T-helper 2 cell treated with Interferon-gamma antibody and Interleukin-4, amounts not matched to agents 5 μg/mL and 100 μg/mL, for 36 hours (primary cell): ENCODE results near the gene CEP131.
A peak's percentile ranks its signal among the peaks of the same experiment; 100 is the strongest.

Experiments used
- DNase-seq: peaks from one replicate; pipeline ENCODE4 v3.0.0; 2021; ENCODE audit warnings: low spot score
- H3K27ac Mint-ChIP-seq: one replicate; pipeline ENCODE4 v1.8.0; 2021; ENCODE audit warnings: mild to moderate bottlenecking, mixed read lengths
- H3K27me3 Mint-ChIP-seq: one replicate; pipeline ENCODE4 v1.8.0; 2021; ENCODE audit warnings: low read depth, mixed read lengths
- H3K36me3 Mint-ChIP-seq: one replicate; pipeline ENCODE4 v1.8.0; 2021; ENCODE audit warnings: low read depth, mixed read lengths
- H3K4me1 Mint-ChIP-seq: one replicate; pipeline ENCODE4 v1.8.0; 2021; ENCODE audit warnings: low read depth, mixed read lengths
- H3K4me3 Mint-ChIP-seq: one replicate; pipeline ENCODE4 v1.8.0; 2022; ENCODE audit warnings: mild to moderate bottlenecking, moderate library complexity, mixed read lengths
- H3K9me3 Mint-ChIP-seq: one replicate; pipeline ENCODE4 v1.8.0; 2021; ENCODE audit warnings: mixed read lengths

Gene CEP131

DNA sequence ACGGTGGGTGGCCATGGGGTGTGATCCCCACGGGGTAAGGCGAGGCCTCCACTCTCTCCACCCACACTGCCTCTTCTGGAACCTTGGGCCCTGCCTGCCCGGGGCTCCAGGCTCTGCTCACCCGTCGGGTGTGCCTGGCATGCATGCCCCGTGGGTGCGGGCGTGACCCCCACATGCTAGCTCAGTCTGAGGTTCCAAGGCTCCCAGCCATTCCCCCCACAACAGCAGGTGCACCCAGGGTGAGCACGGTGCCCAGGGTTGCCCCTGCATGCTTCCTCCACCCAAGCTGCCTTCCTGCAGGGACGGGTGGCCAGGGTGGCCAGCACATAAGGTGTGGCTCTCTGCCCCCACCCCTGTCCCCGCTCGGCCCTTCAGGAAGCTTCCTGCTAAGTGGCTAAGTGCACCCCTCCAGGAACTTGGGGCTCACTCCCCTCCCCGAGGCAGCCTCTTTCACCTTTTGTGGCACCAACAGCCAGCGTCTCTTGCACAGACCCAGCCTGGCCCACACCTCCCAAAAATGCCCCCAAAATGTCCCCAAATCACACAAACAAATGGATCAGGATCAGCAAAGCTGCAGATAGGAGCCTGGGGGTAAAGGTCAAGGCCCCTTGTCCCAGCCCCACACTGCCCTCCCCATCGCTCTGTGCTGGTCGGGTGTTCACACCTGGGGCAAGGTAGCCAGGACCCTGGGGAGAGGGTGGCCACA is 78.9 kb downstream of the CEP131 start:
- DNase-seq: no peak
- no peaks in the 10 kb centered on the region for H3K36me3 Mint-ChIP-seq
- H3K4me1 Mint-ChIP-seq: no peaks in the 10 kb centered on the region
- peaks cover 2% of the 10 kb centered on the region for H3K9me3 Mint-ChIP-seq
- no peak overlapping the region for H3K4me3 Mint-ChIP-seq
- no peaks in the 10 kb centered on the region for H3K27me3 Mint-ChIP-seq
- no peak overlapping the region for H3K27ac Mint-ChIP-seq

DNA sequence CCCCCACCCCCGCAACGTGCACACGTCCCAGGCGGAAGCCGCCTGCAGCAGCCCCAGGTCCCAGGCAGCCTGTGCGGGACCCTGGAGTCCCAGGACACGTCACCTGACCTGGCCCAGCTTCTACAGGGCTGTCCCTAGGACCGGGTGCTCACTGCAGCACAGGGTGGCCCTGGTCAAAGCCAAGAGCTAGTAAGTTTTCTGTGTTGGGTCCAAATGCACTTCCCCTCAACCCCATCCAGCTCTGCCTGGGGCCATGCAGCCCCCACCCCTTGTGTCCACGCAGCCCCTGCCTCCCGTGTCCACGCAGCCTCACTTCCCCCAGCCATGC is 79.6 kb downstream of the CEP131 start:
- DNase-seq: no peak
- H3K9me3 Mint-ChIP-seq: peaks cover 9% of the 10 kb centered on the region
- no peak overlapping the region for H3K4me3 Mint-ChIP-seq
- no peaks in the 10 kb centered on the region for H3K27me3 Mint-ChIP-seq
- H3K36me3 Mint-ChIP-seq: no peaks in the 10 kb centered on the region
- no peaks in the 10 kb centered on the region for H3K4me1 Mint-ChIP-seq
- no peak overlapping the region for H3K27ac Mint-ChIP-seq

DNA sequence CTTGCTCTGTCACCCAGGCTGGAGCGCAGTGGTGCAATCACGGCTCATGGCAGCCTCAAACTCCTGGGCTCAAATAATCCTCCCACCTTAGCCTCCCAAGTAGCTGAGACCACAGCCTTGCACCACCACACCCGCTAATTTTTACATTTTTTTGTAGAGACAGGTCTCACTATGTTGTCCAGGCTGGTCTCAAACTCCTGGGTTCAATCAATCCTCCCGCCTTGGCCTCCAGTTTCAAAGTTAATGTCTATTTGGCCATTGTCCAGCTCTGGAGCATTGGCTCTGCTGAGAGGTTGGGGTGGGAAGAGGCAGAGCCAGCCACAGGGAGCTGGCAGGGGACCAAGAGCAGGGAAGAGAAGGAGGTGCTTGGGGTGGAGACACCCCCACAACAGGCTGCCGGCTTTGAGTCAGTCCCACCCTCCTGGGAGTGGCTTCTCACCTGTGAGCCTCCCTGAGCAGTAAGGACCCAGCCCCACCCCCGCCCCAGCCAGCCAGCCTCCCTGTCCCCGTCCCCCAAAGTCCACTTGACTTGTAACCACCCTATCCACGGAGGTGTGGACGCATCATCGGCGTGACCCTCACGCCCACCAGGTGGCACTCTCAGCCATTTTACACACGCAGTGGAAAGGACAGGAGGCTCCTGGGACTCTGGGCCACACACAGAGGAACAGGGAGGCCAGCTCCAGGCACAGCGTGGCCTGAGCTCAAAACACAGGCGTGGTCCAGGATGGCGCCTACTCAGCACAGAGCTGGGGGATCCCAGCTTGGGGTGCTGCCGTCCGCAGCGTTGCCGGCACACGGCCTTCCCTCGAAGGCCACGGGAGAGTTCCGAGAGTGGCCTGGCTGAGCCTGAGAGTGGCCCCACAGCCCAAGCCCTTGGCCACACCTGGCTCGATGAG is 80.2 kb downstream of the CEP131 start:
- no peaks in the 10 kb centered on the region for H3K36me3 Mint-ChIP-seq
- H3K4me1 Mint-ChIP-seq: no peaks in the 10 kb centered on the region
- H3K27me3 Mint-ChIP-seq: no peaks in the 10 kb centered on the region
- no peak overlapping the region for H3K4me3 Mint-ChIP-seq
- peaks cover 15% of the 10 kb centered on the region for H3K9me3 Mint-ChIP-seq
- no peak overlapping the region for H3K27ac Mint-ChIP-seq
- peak; percentile 40 for DNase-seq

DNA sequence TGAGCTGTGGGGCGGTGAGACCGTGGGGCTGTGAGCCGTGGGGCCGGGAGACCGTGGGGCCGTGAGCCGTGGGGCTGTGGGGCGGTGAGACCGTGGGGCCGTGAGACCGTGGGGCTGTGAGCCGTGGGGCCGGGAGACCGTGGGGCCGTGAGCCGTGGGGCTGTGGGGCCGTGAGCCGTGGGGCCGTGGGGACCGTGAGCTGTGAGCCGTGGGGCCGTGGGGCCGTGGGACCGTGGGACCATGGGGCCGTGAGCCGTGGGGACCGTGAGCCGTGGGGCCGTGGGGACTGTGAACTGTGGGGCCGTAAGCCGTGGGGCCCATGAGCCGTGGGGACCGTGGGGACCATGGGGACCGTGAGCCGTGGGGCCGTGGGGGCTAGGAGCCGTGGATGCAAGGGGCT is 82.1 kb downstream of the CEP131 start:
- Mint-ChIP-seq H3K9me3 (peaks cover 17% of the 10 kb centered on the region), H3K36me3 (no peaks in the 10 kb centered on the region), H3K4me3 (no peak overlapping the region), H3K27ac (no peak overlapping the region), H3K4me1 (no peaks in the 10 kb centered on the region), H3K27me3 (no peaks in the 10 kb centered on the region)
- DNase-seq: no peak

DNA sequence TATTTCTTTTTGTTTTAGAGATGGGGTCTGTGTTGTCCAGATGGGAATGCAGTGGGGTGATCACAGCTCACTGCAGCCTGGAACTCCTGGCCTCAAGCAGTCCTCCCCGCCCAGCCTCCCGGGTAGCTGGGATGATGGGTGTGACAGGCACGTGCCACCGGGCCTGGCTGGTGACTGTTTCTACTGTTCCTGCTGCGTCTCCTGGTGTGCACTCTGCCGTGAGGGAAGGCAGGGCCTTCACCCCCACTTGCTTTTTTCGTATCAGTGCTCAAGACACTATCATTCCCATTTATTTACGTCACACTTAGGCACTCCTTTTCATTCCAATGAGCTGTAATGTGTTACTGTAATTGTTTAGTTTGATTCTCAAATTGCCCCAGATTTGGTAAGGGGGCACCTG is 82.7 kb downstream of the CEP131 start:
- Mint-ChIP-seq H3K4me3 (no peak overlapping the region), H3K4me1 (no peaks in the 10 kb centered on the region), H3K27ac (no peak overlapping the region), H3K36me3 (no peaks in the 10 kb centered on the region), H3K9me3 (peaks cover 17% of the 10 kb centered on the region), H3K27me3 (no peaks in the 10 kb centered on the region)
- no peak for DNase-seq
